GM10266 (cell line): ENCODE measurements around the gene KCTD18.
A peak's percentile ranks its signal among the peaks of the same experiment; 100 is the strongest.

Experiments used
- DNase-seq: peaks from one replicate; pipeline ENCODE4 v3.0.0; 2012; ENCODE audit errors: extremely low spot score
- CTCF ChIP-seq: IDR thresholded peaks from 2 replicates; pipeline ENCODE4 v1.5.1; 2012; ENCODE audit warnings: mild to moderate bottlenecking, low read depth; ENCODE audit not compliant: control insufficient read depth, insufficient read depth; ENCODE audit errors: missing control alignments

Gene KCTD18

GRCh38 chr2:200509612-200510433, at the start of gene KCTD18:
Gene KCTD18 (minus strand): TSS chr2:200510068. CDS start chr2:200507016, 3,052 bp downstream.
- TF ChIP-seq CTCF, result peak; percentile 95
- DNase-seq, result peak; percentile 97

- DNase-seq, result no peak
- no peak for TF ChIP-seq CTCF
Observed at GRCh38 chr2:200540793-200541192, 30.9 kb upstream of the KCTD18 start.

- no peak for DNase-seq
- TF ChIP-seq CTCF, result no peak
Observed at GRCh38 chr2:200538139-200538538, 28.3 kb upstream of the KCTD18 start.

GRCh38 chr2:200534572-200534971, 24.7 kb upstream of the KCTD18 start:
- TF ChIP-seq CTCF, result no peak
- no peak for DNase-seq

GRCh38 chr2:200533754-200534153, 23.9 kb upstream of the KCTD18 start:
- no peak for TF ChIP-seq CTCF
- no peak for DNase-seq

GRCh38 chr2:200528228-200528627, 18.4 kb upstream of the KCTD18 start:
- DNase-seq, result no peak
- TF ChIP-seq CTCF, result no peak

GRCh38 chr2:200525882-200526651, 16.2 kb upstream of the KCTD18 start, which contains the start of gene SGO2:
Gene SGO2 (plus strand): TSS chr2:200526207. CDS start chr2:200532976, 6,769 bp downstream.
- TF ChIP-seq CTCF, result no peak

More at GRCh38 chr2:200525882-200526651, 16.2 kb upstream of the KCTD18 start, which contains the start of gene SGO2:
- DNase-seq, result peak; percentile 92
